GM21737 (cell line): ENCODE measurements around the gene TMEM127.
"Not testable (repeated sequence)": the region's sequence is repeated elsewhere in the genome, so short reads cannot be mapped to it uniquely, and the experiment has no call there.

Experiments
- ATAC-seq: cut with Tn5 transposase; IDR thresholded peaks from one replicate; pipeline ENCODE4 v1.9.1; 2021; ENCODE audit warnings: mild to moderate bottlenecking, moderate library complexity; ENCODE audit not compliant: unreplicated experiment

Gene TMEM127

GRCh38 chr2:96265840-96266679 lies at the start of gene TMEM127, which contains the start of gene CIAO1:
Gene TMEM127 (minus strand): TSS chr2:96265997. CDS start chr2:96265381, 616 bp downstream.
Gene CIAO1 (plus strand): TSS chr2:96266225. CDS start chr2:96266351, 126 bp downstream.
- ATAC-seq: peak; percentile 92

GRCh38 chr2:96315005-96315399 lies 49.2 kb upstream of the TMEM127 start:
- no peak for ATAC-seq

- no peak for ATAC-seq
Observed at GRCh38 chr2:96308248-96308647, 42.5 kb upstream of the TMEM127 start.

DNA sequence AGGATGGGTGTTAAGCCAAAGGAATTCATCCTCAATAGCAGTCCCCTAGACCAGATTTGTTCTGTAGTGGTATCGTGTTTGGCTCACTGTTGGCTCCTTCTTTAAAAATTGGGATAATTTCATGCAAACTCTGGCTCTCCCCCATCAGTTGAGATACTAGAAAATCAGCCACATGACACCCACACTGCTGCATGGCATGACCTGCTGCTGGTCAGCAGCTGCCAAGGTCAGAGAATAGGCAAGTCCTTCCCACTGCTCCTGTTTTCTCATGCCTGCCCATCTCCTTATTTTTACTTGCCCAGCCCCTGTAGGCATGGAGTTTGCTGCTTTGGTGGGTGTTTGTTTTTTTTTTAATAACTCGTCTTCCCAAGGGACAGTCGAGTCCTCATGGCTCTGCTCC lies 40.6 kb upstream of the TMEM127 start:
- ATAC-seq: no peak

DNA sequence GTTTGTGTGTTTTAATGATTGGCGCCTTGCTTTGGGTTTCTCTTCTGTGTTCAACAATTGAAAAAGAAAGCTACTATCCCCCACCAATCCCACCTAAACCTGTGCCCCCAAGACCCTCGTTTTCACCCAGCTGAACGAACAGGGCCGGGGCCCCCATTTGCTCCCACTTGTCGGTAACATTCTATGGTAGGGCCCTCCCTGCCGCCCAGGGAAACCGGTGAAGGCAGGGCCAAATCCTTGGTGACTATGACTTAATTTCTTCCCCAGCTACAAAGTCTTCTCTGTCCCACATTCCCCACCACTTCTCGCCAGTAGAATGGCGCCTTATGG lies 40.1 kb upstream of the TMEM127 start:
- no peak for ATAC-seq

DNA sequence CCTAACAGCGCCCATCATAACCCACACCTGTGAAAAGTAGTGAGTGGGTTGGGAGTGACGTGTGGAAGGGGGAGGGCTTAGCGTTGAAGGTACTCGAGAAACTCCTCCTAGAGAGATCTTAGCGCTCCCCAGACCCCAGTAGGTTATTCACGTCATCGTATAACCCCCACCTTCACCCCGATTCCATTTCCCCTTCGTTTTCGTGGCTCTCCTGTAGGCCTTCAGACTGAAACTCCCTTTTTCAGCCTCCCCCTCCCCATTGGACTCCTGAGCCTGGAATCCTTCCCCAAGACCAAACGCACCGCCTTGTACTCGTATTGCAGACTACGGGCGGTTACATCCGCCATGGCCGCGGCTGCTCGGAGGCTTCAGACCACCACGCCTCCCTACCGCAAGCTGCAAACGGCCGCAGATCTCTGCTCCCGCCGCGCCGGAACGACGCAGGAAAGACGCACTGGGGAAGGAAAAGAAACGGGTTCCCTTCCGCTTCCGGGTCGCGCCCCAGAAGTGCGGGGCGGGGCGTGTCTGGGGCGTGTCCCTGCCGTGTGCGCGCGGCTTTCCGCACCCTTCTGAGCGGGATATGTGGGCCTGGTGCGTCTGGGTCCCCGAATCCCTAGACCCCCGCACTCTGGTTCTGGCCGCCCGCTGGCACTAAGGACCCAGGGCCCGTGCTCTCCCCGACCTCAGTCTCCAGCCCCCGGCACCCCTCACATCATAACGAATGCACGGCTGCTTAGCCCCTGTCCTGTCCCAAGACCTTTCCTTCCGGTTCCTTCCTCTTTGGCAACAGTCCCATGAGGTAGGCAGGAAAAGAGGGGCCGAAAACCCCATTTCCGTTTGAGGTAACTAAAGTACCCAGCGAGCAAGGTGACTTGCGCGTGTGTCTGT lies 39.5 kb upstream of the TMEM127 start, which contains the start of gene SNRNP200:
Gene SNRNP200, minus strand, starts transcription at position 456 of the 888 bp plus-strand sequence. Its CDS starts 109 bp downstream, at position 347.
- ATAC-seq: peak; percentile 94

DNA sequence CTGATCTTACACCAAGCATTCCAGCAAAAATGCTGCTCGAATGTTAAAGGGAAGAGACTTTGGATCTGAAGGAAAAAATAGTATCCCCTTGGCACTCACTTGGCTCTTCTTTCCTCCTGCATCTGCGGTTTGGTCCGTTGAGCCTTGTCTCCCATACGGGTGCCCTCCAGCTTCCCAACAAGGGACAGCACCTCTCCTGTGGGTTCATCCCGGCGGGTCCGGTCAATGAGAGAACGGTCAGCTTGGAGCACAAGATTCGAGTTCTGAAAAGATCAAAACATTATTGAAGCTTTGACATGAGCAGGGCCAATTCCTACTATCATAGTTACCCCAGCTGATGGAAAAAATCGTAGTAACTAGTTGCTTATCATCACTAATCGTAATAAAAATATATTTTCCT lies 38.8 kb upstream of the TMEM127 start:
- ATAC-seq: no peak

GRCh38 chr2:96301865-96302264 lies 36.1 kb upstream of the TMEM127 start:
- ATAC-seq: no peak

DNA sequence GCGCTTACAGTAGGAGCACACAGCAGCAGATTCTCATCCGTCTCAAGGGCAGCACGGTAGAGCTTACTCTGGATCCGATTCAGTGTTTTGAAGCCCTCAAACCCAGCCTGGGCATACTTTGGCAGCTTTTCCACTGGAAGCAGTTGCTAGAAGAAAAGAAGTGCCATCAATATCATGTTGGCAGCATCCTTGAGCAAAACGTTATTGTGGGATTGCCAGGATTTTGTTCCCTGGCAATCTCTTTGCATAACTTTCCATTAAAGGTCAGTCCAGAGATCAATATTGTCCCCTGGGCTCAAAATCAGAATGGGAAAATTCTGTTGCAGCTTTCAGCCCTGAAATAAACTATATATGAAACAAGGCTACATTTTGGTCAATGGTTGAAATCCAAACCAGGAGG lies 31.1 kb upstream of the TMEM127 start:
- ATAC-seq: no peak

GRCh38 chr2:96294271-96294670 lies 28.5 kb upstream of the TMEM127 start:
- not testable (repeated sequence) for ATAC-seq

DNA sequence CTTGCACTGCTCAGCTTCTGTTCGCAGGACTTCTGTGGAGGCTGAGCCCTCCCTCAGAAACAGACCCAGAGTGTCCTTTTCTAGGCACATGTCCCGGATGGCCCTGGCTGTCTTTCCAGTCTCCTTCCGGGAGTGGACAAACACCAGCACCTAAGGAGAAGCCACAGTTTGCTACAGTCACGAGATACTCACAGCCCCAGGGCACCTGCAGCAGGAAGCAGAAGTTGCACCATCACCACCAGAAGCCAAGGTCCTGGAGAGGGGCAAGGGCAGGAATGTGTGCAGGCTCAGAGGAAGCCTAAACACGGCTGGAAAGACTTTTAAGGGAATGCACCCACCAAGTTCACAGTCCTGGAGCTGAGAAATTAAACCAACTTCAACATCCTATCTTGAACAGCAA lies 26.0 kb upstream of the TMEM127 start:
- ATAC-seq: no peak

GRCh38 chr2:96287273-96287856 lies 21.6 kb upstream of the TMEM127 start:
- no peak for ATAC-seq

- ATAC-seq: no peak
Observed at GRCh38 chr2:96276787-96277499, 11.1 kb upstream of the TMEM127 start.

DNA sequence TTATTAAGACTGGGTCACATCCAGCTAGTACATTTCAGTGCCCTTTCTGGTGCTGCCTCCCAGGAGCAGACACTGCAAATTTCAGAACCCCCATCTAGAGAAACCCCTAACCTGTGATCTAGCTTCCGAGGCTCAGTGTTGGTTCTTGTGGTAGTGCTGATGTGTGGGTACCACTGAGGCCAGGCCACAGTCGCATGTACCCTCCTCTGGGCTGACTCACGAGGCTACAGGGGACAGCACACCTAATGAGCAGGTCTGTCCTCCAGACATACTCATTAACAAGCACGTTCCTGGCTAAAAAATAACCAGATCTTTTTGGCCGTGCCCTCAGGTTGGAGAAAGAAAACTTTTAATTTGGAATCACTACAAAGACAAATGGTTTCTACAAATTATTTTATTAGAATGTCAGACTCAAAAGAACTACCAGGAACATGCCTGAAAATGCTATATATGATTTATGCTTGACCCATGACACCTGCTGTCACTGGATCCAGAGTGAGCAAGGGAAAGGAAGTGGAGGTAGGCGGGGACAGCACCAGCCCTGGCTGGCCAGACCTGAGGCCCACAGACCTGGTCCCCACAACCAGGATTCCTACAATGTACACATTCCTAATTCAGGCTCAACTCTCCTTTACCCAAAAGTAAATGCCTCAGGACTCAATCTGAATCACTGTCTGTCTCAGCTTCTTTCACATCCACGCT lies 8.7 kb upstream of the TMEM127 start:
- no peak for ATAC-seq

GRCh38 chr2:96273763-96274162 lies 8.0 kb upstream of the TMEM127 start:
- no peak for ATAC-seq

GRCh38 chr2:96271995-96272394 lies 6.2 kb upstream of the TMEM127 start:
- no peak for ATAC-seq

DNA sequence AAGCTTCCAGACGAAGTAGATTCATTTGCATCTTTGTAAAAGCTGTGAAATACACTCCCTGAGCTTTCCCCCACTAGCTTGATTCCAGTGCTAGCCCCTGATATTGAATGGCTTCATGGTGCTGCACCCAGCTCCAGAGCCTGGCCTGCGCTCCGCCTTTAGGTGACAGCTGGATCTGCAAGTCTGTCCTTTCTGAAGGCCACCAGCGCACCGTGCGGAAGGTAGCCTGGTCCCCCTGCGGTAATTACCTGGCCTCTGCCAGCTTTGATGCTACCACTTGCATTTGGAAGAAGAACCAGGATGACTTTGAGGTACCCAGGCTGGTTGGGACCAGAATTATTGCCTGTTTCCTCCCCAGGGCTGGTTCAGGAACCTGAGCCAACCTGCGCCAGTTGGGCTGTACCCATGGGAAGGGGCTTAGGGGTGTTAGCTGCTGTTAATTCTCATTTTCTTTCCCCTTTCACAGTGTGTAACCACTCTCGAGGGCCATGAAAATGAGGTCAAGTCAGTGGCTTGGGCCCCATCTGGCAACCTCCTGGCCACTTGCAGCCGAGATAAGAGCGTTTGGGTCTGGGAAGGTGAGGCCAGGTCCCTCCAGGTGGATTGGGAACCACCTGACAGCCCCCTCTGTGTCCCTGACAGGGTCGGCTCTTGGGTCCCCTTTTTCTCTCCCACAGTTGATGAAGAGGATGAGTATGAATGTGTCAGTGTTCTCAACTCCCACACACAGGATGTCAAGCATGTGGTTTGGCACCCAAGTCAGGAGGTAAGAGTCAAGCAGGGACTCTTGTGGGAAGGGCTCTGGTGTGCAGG lies 1.6 kb upstream of the TMEM127 start:
- no peak for ATAC-seq

GRCh38 chr2:96265349-96265839 lies 403 bp downstream of the TMEM127 start:
- ATAC-seq: peak; percentile 12
